ENCODE results near the gene TBC1D22A. TPM values are rescaled to one million over a fixed set of nuclear protein-coding genes. Genes with fewer than 3 reads are reported as not detected.

The TBC1D22A gene
- total and polyA plus RNA-seq, 2 experiments from 2014 or later: 16.6 to 18.5 TPM

- TF ChIP-seq, protein P1, sequence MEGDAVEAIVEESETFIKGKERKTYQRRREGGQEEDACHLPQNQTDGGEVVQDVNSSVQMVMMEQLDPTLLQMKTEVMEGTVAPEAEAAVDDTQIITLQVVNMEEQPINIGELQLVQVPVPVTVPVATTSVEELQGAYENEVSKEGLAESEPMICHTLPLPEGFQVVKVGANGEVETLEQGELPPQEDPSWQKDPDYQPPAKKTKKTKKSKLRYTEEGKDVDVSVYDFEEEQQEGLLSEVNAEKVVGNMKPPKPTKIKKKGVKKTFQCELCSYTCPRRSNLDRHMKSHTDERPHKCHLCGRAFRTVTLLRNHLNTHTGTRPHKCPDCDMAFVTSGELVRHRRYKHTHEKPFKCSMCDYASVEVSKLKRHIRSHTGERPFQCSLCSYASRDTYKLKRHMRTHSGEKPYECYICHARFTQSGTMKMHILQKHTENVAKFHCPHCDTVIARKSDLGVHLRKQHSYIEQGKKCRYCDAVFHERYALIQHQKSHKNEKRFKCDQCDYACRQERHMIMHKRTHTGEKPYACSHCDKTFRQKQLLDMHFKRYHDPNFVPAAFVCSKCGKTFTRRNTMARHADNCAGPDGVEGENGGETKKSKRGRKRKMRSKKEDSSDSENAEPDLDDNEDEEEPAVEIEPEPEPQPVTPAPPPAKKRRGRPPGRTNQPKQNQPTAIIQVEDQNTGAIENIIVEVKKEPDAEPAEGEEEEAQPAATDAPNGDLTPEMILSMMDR (IDR thresholded peaks at IDR 0.05; ENCODE audit: low read depth, low read length): no peak
- H3K4me3 ChIP-seq: no peak overlapping the region
- no peaks in the 10 kb centered on the region for H3K9me3 ChIP-seq (ENCODE audit: low read depth)
- H3K4me1 ChIP-seq (ENCODE audit: low read depth): no peaks in the 10 kb centered on the region
- no peaks in the 10 kb centered on the region for H3K27me3 ChIP-seq
- H3K27ac ChIP-seq: no peak overlapping the region
- no peak for DNase-seq (ENCODE audit: low read depth in 1 of 2, low spot score in 1 of 2)
- no peaks in the 10 kb centered on the region for H3K36me3 ChIP-seq
Measured at GRCh38 chr22:46881373-46882118, 119.1 kb downstream of the TBC1D22A start.

GRCh38 chr22:46883092-46883910 lies 120.9 kb downstream of the TBC1D22A start:
- Histone ChIP-seq H3K27ac (no peak overlapping the region), H3K27me3 (no peaks in the 10 kb centered on the region), H3K4me3 (no peak overlapping the region), H3K4me1 (ENCODE audit: low read depth) (no peaks in the 10 kb centered on the region), H3K36me3 (no peaks in the 10 kb centered on the region), H3K9me3 (ENCODE audit: low read depth) (no peaks in the 10 kb centered on the region)
- DNase-seq (ENCODE audit: low read depth in 1 of 2, low spot score in 1 of 2): no peak
- TF ChIP-seq, protein P1 (IDR thresholded peaks at IDR 0.05; ENCODE audit: low read depth, low read length): no peak

GRCh38 chr22:46884365-46884764 lies 121.9 kb downstream of the TBC1D22A start:
- Histone ChIP-seq H3K4me1 (ENCODE audit: low read depth) (no peaks in the 10 kb centered on the region), H3K36me3 (no peaks in the 10 kb centered on the region), H3K4me3 (no peak overlapping the region), H3K27ac (no peak overlapping the region), H3K9me3 (ENCODE audit: low read depth) (no peaks in the 10 kb centered on the region), H3K27me3 (no peaks in the 10 kb centered on the region)
- DNase-seq (ENCODE audit: low read depth in 1 of 2, low spot score in 1 of 2): no peak
- TF ChIP-seq, protein P1 (IDR thresholded peaks at IDR 0.05; ENCODE audit: low read depth, low read length): no peak

GRCh38 chr22:46887978-46888377 lies 125.5 kb downstream of the TBC1D22A start:
- no peak for DNase-seq (ENCODE audit: low read depth in 1 of 2, low spot score in 1 of 2)
- TF ChIP-seq, protein P1 (IDR thresholded peaks at IDR 0.05; ENCODE audit: low read depth, low read length): no peak
- H3K27me3 ChIP-seq: no peaks in the 10 kb centered on the region

GRCh38 chr22:46890819-46891218 lies 128.4 kb downstream of the TBC1D22A start:
- TF ChIP-seq, protein P1 (IDR thresholded peaks at IDR 0.05; ENCODE audit: low read depth, low read length): no peak
- Histone ChIP-seq H3K4me3 (no peak overlapping the region), H3K9me3 (ENCODE audit: low read depth) (no peaks in the 10 kb centered on the region), H3K27me3 (no peaks in the 10 kb centered on the region), H3K27ac (no peak overlapping the region), H3K4me1 (ENCODE audit: low read depth) (no peaks in the 10 kb centered on the region), H3K36me3 (no peaks in the 10 kb centered on the region)
- DNase-seq (ENCODE audit: low read depth in 1 of 2, low spot score in 1 of 2): no peak

More at GRCh38 chr22:46887978-46888377, 125.5 kb downstream of the TBC1D22A start:
- no peaks in the 10 kb centered on the region for H3K36me3 ChIP-seq
- no peaks in the 10 kb centered on the region for H3K4me1 ChIP-seq (ENCODE audit: low read depth)
- no peak overlapping the region for H3K4me3 ChIP-seq
- no peaks in the 10 kb centered on the region for H3K9me3 ChIP-seq (ENCODE audit: low read depth)
- H3K27ac ChIP-seq: no peak overlapping the region

Measured in cardiac muscle cell (in vitro differentiated cells and primary cell).